Stimulated activated CD4-positive, alpha-beta T cell treated with anti-CD3 and anti-CD28 coated beads, Interleukin-2, amount 100 ng/mL, for 4 hours (primary cell): ENCODE results near the gene SLC1A3.
"Not testable (repeated sequence)": the region's sequence is repeated elsewhere in the genome, so short reads cannot be mapped to it uniquely, and the experiment has no call there.

Experiments
- DNase-seq: peaks from one replicate; pipeline ENCODE4 v3.0.0-alpha.2; 2020; ENCODE audit warnings: low read depth

Gene SLC1A3

DNA sequence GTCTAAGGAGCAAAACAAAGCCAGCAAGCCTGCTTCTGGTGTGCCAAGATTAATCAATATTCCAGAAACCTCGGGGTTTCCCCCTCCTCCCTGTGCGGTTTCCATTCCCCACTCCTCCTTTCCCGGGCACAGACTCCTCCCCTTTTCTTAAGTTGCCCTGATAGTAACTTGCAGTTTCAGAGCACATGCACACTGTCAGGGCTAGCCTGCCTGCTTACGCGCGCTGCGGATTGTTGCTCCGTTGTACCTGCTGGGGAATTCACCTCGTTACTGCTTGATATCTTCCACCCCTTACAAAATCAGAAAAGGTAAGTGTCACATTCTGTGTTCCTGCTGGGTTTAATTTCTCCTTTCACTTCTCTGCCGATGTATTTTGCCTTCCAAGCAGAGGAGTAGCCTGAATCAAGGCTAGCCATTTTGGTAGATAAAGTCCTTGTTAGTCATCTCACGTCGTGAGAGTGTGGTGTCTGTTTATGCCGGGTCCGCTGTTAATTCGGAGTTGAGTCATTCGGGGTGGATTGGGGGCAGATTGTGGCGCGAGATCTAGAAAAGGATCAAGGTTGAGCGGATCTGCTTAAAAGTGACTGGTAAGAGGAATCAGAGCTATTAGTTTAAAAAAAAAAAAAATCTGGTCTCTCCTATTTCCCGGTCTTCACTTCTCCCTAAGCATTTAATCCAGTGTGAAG, at the start of gene SLC1A3:
Gene SLC1A3, plus strand, starts transcription at position 179 of the 686 bp plus-strand sequence. CDS start 1,818 bp downstream, outside the sequence.
- DNase-seq: no peak

DNA sequence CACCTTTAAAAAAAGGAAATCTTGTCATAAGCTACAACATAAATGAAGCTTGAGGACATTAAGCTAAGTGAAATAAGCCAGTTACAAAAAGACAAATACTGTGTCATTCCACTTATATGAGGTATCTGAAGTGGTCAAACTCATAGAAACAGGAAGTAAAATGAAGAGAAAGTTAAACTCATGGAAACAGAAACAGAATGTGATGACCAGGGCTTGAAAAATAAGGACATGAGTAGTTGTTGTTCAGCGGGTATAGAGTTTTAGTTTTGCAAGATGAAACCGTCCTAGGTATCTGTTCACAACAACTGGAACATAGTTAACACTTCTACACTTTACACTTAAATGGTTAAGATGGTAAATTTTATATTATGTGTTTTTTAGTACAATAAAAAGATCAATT, 47.8 kb upstream of the SLC1A3 start:
- DNase-seq: no peak

- DNase-seq: no peak
Measured at GRCh38 chr5:36561601-36562000, 44.8 kb upstream of the SLC1A3 start.

DNA sequence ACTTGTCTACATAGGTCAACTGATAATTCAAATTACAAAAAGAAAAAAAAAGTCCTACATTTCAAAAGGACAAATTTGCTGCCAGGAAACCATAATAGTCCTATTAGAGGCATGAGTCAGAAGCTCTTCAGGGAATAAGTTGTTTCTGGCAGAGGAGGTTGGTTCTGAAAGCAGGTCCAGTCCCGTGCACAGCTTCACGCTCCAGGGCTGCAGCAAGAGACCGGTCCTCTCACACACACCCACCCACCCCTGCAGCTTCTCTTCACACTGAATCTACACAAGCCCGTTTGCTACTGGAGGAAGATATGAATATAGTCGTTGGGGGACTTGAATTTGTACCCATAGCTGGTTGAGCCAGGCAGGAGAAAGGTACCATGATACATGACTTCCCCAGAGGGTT, 36.9 kb upstream of the SLC1A3 start:
- DNase-seq: no peak

- DNase-seq: no peak
Measured at GRCh38 chr5:36570301-36571095, 35.9 kb upstream of the SLC1A3 start.

- no peak for DNase-seq
Measured at GRCh38 chr5:36571401-36572042, 34.9 kb upstream of the SLC1A3 start.

GRCh38 chr5:36573438-36573837, 33.0 kb upstream of the SLC1A3 start:
- DNase-seq: no peak

GRCh38 chr5:36575361-36575781, 31.0 kb upstream of the SLC1A3 start:
- DNase-seq: no peak

DNA sequence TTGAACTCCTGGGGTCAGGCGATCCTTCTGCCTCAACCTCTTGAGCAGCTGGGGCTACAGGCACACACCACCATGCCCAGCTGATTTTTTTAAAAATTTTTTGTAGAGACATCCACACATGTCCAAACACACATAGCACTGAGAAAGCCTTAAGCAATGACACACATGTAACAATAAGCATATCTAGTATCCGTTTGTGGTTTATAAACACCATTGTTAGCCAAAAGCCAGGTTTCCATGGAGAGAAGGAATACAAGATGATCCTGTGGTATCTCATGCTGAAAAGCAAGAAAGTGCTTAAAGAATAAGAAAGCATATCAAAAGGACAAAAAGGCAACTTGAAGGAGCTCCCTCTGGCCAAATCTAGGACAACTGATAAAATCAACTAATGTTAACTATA, 29.7 kb upstream of the SLC1A3 start:
- DNase-seq: no peak

DNA sequence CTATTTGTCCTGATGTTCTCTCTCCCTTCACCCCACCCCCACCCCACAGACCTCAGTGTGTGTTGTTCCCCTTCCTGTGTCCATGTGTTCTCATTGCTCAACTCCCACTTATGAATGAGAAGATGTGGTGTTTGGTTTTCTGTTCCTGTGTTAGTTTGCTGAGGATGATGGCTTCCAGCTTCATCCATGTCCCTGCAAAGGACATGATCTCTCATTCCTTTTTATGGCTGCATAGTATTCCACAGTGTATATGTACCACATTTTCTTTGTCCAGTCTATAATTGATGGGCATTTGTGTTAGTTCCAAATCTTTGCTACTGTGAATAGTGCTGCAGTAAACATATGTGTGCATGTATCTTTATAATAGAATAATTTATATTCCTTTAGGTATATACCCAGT, 26.5 kb upstream of the SLC1A3 start:
- not testable (repeated sequence) for DNase-seq

DNA sequence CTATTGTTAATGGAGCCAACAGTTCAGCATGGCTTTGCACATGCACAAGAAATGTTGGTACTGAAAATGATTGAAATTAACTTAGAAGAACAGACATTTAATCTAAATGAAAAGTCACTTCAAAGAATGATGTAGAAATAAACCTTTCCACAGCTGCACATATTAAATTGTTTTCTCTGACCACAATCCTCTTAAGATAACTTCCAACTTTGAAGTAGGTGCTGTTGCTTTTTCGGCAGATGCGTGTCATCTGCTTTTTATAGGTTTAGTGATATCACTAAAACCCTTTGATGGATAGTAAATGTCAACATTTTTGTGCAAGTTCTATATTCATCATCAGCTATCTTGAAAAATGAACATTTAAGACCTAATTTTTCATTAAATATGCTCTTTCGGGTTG, 25.3 kb upstream of the SLC1A3 start:
- DNase-seq: no peak

GRCh38 chr5:36584009-36584875, 22.2 kb upstream of the SLC1A3 start:
- no peak for DNase-seq

- no peak for DNase-seq
Measured at GRCh38 chr5:36585701-36586100, 20.7 kb upstream of the SLC1A3 start.

- DNase-seq: no peak
Measured at GRCh38 chr5:36587354-36587753, 19.1 kb upstream of the SLC1A3 start.

GRCh38 chr5:36589735-36590134, 16.7 kb upstream of the SLC1A3 start:
- not testable (repeated sequence) for DNase-seq

DNA sequence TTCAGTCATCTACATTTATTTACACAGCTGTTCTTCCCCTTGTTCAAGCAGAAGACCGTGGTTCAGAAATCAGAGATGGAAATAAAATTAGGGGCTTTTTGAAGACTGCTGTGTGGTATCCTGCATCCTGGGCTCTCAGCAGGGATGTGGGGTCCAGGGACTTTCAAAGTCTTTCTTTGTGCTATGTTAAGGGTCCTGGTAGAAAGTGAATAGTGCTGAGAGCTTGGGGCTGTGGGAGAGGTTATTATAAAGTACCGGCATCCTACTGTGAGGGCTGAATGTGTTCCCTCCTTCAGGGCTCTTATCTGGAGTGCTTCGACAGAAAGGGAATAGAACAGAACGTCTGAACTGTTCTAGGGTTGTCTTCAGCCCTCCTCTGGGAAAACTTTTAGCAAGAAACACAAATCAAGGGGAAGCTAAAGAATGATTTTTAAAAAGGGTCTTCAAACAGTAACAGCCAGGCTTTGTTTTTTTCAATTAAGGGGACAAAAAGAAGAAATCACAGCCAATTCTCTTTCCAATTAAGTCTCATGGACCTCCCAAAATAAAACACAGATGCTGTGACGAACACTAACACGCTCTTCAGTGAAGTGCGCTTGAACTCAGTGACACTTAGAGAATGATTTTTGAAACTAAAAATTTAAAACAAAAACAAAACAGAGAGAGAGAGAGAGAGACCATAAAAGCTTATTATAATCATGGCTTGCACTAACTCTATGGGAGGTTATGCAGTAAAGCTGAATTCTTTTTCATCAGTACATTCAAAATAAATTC, 15.7 kb upstream of the SLC1A3 start:
- DNase-seq: no peak

DNA sequence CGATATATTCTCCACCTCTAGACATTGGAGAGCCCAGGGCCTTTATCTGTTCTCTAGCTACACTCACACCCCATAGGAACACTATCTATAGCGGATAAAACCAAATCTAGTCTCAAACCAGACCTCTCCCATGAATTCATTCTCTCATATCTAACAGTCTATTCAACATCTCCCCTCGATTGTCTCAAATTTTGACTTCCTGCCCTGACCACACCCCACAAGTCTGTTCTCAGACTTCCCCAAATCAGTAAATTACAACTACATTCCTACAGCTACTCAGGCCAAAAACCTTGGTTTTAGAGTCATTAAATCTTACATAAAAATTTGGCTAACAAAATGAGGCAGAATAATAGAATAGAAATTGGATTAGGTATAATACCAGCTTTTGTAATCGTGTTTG, 12.5 kb upstream of the SLC1A3 start:
- DNase-seq: no peak

- no peak for DNase-seq
Measured at GRCh38 chr5:36596247-36596646, 10.2 kb upstream of the SLC1A3 start.

- DNase-seq: no peak
Measured at GRCh38 chr5:36596756-36597155, 9.7 kb upstream of the SLC1A3 start.

DNA sequence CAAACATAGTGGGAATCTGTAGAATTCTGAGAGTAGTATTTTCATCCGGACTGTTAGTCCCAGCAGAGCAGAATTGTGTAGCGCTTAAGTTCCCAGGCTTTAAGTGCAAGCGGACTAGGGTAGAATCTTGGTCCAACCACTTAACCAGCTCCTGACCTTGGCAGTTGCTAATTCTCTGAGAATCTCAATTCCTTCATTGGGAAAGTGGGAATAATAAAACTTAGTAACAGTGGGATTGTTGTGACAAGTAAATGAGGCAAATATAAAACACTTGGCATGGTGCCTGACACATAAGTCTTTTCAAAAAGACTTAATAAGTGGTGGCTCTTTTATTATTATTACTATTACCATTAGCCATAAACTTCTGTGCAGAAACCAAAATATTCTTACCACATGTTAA, 8.4 kb upstream of the SLC1A3 start:
- DNase-seq: no peak
